ENCODE data around the gene RPS21.

DNA sequence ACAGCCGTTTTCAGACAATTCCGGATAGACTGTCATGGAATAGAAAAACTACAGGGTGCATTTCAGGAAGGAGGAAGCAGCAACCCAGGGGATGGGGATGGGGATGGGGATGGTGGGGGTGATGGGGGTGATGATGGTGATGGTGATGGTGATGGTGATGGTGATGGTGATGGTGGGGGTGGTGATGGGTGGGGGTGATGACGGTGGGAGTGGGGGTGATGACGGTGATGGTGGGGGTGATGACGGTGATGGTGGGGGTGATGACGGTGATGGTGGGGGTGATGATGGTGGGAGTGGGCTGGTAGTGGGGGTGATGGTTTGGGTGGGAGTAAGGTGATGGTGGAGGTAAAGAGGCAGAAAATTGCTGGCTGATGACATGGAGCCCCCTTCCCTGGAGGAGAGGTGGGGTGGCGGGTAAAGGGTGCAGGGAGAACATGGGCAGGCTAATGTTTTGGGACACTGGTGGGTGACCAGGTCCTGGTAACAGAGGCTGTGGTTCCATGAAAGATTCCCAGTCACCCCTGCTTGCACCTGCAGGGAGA, 37.3 kb upstream of the RPS21 start:
- TF ChIP-seq, protein P1, sequence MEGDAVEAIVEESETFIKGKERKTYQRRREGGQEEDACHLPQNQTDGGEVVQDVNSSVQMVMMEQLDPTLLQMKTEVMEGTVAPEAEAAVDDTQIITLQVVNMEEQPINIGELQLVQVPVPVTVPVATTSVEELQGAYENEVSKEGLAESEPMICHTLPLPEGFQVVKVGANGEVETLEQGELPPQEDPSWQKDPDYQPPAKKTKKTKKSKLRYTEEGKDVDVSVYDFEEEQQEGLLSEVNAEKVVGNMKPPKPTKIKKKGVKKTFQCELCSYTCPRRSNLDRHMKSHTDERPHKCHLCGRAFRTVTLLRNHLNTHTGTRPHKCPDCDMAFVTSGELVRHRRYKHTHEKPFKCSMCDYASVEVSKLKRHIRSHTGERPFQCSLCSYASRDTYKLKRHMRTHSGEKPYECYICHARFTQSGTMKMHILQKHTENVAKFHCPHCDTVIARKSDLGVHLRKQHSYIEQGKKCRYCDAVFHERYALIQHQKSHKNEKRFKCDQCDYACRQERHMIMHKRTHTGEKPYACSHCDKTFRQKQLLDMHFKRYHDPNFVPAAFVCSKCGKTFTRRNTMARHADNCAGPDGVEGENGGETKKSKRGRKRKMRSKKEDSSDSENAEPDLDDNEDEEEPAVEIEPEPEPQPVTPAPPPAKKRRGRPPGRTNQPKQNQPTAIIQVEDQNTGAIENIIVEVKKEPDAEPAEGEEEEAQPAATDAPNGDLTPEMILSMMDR (IDR thresholded peaks at IDR 0.05) = no peak
- no peak for TF ChIP-seq POLR2A (IDR thresholded peaks at IDR 0.05)

Measured in vagina (tissue), 2 donors.